ENCODE data around the gene OR10K2.

OR10K2 gene

DNA sequence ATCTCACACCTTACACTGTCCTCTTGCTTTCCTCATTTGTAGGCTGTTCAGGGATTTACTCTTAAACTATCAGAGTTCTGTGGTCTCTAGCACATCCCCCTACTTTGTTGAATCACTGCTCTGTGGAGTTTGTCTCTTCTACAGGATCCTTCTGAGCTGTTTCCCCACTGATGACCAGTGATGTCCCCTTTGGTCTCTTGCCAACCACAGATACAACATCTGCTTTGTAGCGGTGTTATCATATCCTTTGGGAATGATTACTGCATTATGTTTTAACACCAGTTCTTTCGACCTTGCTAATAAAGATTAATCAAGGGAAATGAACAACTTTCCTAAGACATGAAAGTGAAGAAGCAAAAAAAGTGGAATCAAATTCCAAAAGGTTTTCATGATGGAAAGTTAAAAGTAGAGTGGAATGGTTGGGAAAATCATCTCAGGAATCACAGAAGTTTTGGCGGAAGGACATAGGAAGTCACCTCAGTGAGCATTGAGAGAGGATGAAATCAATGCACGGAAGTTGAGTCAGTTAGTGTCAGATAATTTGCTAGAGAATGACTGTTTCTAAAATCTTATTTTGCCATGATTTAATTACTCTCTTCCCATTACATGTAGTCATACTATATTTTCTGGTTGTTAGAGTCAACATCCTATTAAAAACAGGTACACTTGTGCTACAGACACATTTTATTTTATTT, 11.2 kb downstream of the OR10K2 start:
- H3K4me1 Mint-ChIP-seq, result peaks cover 6% of the 10 kb centered on the region
- H3K27ac Mint-ChIP-seq, result no peak overlapping the region
- no peaks in the 10 kb centered on the region for H3K9me3 Mint-ChIP-seq
- H3K27me3 Mint-ChIP-seq (ENCODE audit: low read depth, poor library complexity), result peaks cover 2% of the 10 kb centered on the region
- no peak overlapping the region for H3K4me3 Mint-ChIP-seq
- DNase-seq, result no peak
- TF ChIP-seq CTCF (IDR thresholded peaks at IDR 0.05), result no peak
- H3K36me3 Mint-ChIP-seq (ENCODE audit: low read depth), result no peaks in the 10 kb centered on the region

DNA sequence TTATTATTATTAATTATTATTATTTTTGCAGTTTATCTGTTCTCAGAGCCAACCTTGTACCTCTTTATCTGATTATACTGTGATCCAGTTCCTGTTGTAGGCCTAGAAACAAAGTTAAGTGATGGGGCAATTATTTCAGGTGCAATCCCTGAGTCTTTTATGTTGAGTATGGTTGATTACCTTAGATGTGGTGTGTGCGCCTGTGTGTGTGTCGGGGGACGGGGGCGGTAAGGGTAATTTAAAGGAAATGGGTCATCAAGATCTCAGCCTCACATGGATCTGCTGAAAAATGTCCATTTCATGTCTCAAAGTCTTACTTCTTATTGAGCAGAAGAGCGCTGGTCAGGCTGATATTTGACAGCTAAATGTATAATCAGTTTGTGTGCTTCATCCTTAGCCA, 18.9 kb downstream of the OR10K2 start:
- no peaks in the 10 kb centered on the region for H3K36me3 Mint-ChIP-seq (ENCODE audit: low read depth)
- H3K27me3 Mint-ChIP-seq (ENCODE audit: low read depth, poor library complexity), result no peaks in the 10 kb centered on the region
- TF ChIP-seq CTCF (IDR thresholded peaks at IDR 0.05), result no peak
- no peaks in the 10 kb centered on the region for H3K9me3 Mint-ChIP-seq
- H3K4me3 Mint-ChIP-seq, result no peak overlapping the region
- no peak for DNase-seq
- H3K27ac Mint-ChIP-seq, result no peak overlapping the region
- peaks cover 6% of the 10 kb centered on the region for H3K4me1 Mint-ChIP-seq

GRCh38 chr1:158400871-158401270, 25.2 kb downstream of the OR10K2 start:
- peaks cover 8% of the 10 kb centered on the region for H3K27me3 Mint-ChIP-seq (ENCODE audit: low read depth, poor library complexity)
- no peaks in the 10 kb centered on the region for H3K36me3 Mint-ChIP-seq (ENCODE audit: low read depth)
- no peak overlapping the region for H3K4me3 Mint-ChIP-seq
- no peaks in the 10 kb centered on the region for H3K4me1 Mint-ChIP-seq
- H3K9me3 Mint-ChIP-seq, result no peaks in the 10 kb centered on the region
- H3K27ac Mint-ChIP-seq, result no peak overlapping the region
- DNase-seq, result no peak
- no peak for TF ChIP-seq CTCF (IDR thresholded peaks at IDR 0.05)

DNA sequence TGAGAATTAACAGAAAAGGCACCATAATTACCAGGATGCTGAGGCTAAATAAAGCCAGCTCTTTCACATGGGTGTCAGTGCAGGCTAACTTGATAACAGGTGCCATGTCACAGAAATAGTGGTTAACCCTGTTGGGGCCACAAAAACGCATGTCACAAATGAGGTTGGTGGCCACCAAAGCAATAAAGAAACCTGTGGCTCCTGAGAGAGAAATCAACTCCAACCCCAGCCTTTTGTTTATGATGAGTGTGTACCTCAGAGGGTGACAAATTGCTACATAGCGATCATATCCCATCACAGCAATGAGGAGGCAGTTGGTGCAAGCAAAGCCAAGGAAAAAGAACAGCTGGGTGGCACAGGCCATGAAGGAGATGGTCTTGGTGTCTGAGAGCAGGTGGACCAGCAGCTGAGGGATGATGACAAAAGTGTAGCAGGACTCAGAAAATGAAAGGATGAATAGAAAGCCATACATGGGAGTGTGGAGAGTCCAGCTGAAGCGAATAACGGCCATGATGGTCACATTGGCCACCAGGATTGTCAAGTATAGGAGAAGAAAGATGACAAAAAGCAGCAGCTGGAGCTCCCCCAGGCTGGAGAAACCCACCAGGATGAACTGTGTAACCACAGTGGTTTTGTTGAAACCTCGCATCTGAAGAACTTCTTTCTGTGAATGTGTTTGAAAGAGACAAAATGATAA, 27.1 kb downstream of the OR10K2 start, which contains the start of gene OR10T2:
Gene OR10T2 (minus strand): TSS at position 649 of the 697 bp plus-strand sequence. CDS start 0 bp downstream, at position 649.
- no peak within 1 kb of the TSS for H3K4me3 Mint-ChIP-seq
- no peaks in the 10 kb centered on the region for H3K36me3 Mint-ChIP-seq (ENCODE audit: low read depth)
- H3K27me3 Mint-ChIP-seq (ENCODE audit: low read depth, poor library complexity), result peaks cover 8% of the 10 kb centered on the region
- no peaks in the 10 kb centered on the region for H3K4me1 Mint-ChIP-seq
- H3K27ac Mint-ChIP-seq, result no peak within 1 kb of the TSS
- H3K9me3 Mint-ChIP-seq, result no peaks in the 10 kb centered on the region
- DNase-seq, result no peak
- no peak for TF ChIP-seq CTCF (IDR thresholded peaks at IDR 0.05)

DNA sequence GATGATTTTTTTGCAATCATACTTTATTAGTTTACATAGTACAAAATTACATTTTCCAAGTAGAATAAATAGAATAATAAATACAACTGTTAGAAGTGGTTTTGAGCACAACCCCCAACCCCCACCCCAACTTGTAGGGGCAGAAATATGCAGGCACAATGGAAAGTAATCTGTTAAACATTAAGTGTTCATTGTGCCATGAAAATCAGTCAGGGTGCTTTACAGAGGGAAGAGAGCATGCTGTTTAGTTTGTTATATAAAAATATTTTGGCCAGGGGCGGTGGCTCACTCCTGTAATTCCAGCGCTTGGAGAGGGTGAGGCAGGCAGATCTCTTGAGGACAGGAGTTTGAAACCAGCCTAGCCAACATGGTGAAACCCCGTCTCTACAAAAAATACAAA, 29.4 kb downstream of the OR10K2 start:
- TF ChIP-seq CTCF (IDR thresholded peaks at IDR 0.05), result no peak
- no peak for DNase-seq
- Mint-ChIP-seq H3K4me3 (no peak overlapping the region), H3K9me3 (no peaks in the 10 kb centered on the region), H3K4me1 (no peaks in the 10 kb centered on the region), H3K36me3 (ENCODE audit: low read depth) (no peaks in the 10 kb centered on the region), H3K27ac (no peak overlapping the region), H3K27me3 (ENCODE audit: low read depth, poor library complexity) (peaks cover 8% of the 10 kb centered on the region)
